Non-pigmented ciliary epithelial cell (primary cell): Measurements from ENCODE around the gene RIMS3.
A peak's percentile ranks its signal among the peaks of the same experiment; 100 is the strongest.
"Not testable (repeated sequence)": the region's sequence is repeated elsewhere in the genome, so short reads cannot be mapped to it uniquely, and the experiment has no call there.

Experiments
- DNase-seq: peaks from one replicate; pipeline ENCODE4 v3.0.0-alpha.2; 2010; ENCODE audit warnings: low read depth

RIMS3 gene

DNA sequence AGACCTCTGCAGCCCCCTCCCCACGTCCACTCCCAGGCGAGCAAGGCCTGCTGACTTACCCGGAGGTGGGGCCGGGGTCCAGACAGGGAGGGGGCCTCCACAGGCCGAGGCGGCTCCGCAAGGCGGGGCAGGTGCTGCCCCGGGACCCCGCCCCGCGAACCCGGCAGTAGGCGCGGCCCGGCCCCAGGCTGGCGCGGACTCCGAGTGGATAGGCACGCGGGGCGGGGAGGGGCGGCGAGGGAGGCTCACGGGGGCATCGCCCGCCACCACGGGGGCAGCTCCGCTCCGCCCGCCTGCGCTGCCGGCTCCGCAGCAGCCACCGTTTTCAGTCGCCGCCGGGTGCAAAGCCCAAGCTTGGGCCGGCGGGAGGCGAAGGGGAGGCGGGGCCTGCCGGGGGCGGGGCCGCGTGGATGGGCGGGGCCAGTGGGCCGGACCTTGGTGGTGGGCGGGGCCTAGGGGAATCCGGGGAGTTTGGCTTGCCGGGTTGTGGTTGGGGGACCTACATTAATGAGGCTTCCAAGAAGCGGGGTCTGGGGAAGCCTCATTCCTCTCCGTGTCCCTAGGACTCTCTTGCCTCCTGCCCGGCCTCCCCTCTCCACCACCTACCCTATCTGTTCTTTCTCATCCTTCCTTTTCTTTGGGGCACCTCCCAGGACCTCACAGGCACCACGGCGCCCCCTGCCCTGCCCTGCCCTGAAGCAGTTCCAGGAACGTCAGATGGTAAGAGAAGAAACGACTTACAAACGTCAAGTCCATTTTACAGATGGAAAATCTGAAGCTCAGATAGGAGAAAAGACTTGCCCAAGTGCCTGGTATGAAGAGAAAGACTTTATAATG, at the start of gene RIMS3:
TSS of gene RIMS3 (minus strand) at position 348 of the 837 bp plus-strand sequence. CDS start 23,757 bp downstream, outside the sequence.
- DNase-seq: no peak

DNA sequence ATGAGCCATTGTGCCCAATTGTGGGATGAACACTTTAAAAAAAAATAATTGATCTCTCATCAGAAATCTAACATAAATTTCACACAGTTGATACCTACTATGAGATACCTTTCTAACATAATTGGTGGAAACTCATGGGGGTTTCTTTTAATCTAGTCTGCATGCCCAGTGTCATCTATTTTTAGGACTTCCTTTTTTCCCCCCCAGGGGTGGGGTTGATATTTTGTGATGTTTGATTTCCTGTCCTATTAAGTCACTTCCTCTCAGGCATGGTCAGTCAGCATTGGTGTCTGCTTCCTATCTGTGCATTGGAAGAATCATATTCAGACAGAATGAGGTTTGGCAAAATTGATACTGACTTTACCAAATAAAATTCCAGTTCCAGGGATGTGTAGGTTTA, 47.5 kb upstream of the RIMS3 start:
- no peak for DNase-seq

DNA sequence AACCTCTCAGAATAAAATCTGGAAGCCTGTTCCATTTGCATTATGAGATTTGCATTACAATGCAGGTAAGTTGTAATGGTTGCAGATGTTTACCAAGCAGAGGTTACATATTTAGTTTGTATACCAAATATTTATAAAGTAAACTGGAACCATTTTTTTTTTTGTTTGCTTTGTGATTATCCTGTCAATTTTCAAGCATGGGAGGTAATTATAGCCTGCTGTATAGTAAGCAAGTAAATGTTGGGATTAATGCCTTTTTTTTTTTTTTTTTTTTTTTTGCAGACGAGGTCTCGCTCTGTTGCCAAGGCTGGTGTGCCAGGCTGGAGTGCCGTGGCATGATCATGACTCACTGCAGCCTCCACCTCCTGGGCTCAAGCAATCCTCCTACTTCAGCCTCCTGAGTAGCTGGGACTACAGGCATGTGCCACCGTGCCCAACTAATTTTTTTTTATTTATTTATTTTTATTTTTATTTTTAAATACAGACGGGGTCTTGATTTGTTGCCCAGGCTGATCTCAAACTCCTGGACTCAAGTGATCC, 47.0 kb upstream of the RIMS3 start:
- DNase-seq: no peak

DNA sequence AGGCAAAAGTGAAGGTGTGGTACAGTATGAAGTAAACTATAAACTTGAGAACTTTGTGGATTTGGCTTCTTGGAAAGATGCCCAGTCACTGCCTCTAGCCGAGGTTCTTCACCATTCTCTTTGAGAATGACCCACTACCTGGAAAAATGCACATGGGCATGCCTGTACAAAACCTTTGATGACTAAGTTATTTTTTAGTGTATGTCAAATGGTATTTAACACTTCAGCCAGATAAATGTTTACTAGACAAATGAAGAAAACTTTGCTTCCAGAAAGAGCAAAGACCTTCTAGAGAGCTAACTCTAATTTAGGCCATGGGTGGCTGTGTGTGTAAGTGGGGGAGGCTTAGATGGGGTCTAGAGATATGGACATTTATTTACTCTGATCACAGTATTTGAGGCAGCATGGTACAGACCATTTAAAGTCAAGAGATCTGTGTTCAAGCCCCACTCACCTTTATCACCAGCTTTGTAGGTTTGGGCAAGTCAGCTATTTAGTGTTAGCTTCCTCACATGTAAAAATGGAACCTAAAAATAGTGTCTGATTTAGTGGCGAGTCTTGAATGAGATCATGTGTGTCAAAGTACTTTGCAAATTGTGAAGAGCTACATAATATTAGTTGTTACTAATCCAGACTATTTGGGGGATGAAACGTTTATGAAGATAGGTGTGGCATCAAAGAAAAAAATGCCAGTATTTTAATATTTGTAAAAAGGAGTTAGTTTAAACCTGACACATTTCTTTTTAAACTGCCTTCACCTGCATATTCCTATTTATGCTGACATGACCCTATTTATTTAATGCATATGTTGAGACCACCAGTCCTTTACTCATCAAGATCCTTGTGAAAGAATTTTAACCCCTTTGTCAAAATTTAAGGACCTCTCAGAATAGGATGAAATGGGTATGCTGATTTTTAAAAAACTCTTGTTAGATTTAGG, 46.3 kb upstream of the RIMS3 start:
- DNase-seq: peak; percentile 49

DNA sequence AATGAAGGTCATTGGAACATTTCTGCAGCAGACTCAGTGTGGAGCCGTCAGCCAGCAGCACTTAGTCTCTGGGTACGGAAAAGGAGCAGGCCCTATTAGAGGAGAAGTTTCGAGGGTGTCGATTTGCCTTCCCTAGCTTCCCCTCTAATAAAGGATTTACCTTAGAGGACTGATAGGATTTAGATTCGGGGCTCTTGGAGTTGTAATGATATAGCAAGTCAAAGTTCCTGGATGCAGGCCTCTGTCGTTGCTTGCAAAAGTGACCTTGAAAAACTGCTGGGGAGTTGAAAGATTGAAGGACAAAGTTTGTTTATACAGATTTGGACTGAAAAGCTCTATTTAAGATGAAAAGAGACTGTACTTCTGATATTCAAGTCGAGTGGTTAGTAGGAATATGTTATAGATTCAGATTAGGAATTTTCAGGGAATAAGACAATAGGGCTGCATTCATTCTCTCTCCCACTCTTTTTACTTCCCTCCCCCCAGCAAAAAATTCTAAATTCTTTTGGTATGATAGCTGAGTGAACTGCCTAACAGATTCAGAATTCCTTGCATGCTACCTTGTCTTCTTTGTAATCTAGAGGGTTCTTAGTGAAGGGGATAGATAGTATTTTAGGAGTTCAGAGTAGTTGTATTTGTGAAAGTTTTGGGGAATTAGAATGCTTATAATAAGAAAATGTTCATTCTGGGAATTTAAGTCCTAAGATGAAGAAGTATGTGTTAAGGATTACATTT, 45.3 kb upstream of the RIMS3 start:
- no peak for DNase-seq

DNA sequence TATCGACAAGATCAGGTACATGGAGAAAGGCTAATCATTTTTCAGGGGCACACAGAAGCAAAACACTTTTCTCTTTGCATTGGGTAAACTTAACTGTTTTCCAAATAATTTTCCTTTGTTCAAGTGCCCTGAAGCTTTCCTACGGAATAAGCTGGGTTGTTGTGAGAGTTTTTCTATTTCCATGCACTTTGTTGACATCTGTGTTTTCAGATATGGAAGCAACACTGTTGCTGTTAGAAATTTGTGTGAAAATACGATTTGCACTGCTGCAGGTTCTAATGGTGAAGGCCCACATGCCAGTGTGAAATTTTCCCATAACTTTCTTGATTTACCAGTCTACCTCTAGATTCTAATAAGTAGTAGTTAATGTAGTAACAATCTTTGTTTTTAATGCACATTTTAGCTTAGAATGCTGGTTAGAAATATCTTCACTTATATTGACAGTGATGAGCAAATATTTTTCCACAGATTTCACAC, 44.4 kb upstream of the RIMS3 start:
- DNase-seq: no peak

DNA sequence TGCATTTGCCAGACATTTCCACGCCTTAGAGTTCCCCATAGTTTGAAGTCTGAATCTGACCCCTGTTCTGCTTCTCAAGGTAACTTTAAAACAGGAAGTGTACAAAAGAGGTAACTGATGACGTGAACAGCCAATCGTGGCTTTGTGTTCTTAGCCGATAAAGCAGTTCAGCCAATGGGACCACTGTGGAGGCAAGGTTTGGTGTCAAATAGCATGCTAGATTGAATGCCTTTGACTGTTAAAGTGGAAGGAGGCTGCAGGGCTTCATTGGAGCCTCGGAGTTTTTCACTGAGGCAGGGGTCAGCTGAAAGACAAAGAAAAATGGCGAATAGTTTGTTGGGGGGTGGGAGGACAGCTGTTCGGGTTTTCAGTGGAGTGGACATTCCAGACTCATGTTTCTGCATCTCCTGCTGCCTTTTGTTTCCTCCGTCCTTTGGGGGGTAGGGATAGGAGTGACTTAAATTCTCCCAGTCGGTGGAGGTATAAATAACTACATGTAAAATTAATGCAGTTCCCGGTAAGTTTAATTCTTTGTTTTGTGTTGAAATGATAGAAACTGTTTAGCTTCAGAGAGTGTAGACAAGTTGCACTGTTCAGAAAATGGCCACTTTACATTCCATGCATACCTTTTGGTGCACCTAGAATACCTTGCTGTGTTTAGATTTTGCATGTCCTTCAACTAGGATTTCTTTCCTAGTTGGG, 43.8 kb upstream of the RIMS3 start:
- DNase-seq: peak; percentile 83

DNA sequence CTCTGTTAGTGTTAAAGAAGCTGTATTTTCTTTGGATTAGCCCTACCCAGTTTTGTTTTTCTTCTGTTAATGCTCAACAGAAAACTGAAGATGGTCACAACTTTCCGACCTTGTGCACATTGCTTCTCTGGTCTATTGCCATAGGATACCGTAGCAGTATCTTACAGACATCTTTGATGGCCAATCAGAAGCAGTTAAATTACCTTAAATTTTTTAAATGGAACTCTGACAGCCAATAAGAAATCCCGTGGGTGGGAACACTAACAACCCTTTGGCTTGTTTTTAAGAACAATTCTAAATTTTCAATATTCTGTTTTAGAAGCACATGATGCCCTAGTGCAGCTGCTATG, 43.2 kb upstream of the RIMS3 start:
- peak; percentile 62 for DNase-seq

DNA sequence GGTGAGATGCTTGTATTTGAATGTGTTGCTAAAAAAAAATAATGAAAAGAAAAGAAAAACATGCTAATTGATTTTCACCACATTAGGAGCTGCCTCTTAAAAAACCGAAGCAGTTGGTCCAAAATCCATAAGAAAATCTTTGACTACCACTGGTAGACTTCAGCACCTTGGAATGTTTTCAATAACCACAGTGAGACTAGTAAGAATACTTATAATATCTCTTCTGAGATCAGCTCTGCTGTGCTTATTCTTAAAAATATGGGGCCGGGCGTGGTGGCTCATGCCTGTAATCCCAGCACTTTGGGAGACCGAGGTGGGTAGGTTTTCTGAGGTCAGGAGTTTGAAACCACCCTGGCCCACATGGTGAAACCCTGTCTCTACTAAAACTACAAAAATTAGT, 41.1 kb upstream of the RIMS3 start:
- no peak for DNase-seq

DNA sequence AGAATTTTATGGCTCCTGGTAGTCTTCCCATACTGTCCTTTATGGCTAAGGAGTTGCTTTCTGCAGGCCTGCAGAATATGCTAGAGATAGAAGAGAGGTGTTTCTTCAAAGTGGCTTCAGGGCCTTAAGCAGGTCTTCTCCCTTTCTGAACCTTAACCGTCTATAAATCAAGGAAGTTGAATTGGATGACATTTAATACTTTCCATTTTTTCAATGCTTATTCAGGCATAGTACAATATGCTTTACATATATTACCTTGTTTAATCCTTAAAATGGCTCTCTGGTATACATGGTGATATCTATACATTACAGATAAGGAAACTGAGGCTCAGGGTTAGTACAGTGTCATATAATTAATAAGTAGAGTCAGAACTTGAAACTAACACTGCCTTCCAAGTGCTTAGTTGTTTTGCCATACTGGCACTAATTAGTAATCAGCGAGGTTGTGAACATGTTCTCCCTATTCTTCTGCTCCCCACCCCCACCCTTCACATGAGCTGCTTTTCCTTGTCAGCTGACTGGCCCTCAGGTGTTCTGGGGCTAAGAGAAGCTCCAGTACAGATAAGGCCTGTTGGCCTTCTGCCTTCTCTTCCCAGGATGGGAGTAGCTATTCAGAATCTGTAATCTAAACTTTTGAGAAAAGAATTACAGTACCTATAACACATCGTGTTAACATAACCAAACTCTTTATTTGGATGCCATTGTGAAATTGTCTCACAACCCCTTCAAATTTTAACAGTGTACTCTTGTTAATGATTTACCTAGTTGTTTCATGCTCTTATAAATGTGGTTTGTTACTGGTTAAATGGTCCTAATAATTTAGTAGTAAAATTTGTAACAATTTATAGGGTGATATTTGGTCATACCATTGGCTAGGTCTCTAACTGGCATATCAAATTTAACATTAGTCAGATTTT, 39.6 kb upstream of the RIMS3 start:
- no peak for DNase-seq

DNA sequence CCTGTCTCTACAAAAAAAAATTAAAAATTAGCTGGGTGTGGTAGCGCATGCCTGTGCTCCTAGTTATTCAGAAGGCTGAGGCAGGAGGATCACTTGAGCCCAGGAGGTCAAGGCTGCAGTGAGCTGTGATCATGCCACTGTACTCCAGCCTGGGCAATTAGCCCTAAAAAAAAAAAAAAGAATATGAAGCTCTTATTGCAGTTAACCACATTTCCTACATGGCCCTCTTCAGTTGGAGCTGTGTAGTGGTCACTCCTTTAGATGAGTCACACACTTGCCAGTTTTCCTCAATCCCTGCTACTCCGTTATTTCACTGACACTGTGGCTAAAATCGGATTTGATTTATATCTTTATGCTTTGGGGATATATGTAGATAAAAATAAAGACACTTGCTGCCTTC, 37.8 kb upstream of the RIMS3 start:
- peak; percentile 63 for DNase-seq

DNA sequence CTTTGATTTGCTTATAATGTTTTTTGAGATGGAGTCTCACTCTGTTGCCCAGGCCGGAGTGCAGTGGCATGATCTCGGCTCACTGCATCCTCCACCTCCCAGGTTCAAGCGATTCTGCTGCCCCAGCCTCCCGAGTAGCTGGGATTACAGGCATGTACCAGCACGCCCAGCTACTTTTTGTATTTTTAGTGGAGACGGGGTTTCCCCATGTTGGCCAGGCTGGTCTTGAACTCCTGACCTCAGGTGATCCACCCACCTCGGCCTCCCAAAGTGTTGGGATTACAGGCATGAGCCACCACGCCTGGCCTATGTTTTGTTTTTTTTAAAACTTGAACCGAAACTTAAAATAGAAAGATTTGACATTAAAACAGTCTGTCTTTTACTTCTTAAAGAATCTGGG, 37.3 kb upstream of the RIMS3 start:
- DNase-seq: not testable (repeated sequence)

DNA sequence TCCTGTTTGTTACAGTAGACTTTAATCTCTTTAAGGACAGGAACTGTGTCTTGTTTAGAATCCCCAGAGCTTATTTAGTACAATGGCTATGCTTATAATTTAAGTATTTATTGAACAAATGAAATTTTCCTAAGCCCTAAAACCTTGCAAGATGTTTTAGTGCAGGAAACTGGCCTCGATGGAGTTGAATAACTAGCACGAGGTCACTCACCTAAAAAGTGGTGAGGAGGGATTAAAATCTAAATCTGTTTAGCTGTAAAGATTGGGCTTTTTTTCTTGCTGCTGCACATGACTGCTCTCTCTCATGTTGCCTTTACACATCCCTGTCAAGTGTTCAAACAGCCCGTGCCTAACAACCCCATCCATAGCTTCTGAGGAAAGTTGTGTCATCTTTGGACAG, 36.2 kb upstream of the RIMS3 start:
- no peak for DNase-seq

DNA sequence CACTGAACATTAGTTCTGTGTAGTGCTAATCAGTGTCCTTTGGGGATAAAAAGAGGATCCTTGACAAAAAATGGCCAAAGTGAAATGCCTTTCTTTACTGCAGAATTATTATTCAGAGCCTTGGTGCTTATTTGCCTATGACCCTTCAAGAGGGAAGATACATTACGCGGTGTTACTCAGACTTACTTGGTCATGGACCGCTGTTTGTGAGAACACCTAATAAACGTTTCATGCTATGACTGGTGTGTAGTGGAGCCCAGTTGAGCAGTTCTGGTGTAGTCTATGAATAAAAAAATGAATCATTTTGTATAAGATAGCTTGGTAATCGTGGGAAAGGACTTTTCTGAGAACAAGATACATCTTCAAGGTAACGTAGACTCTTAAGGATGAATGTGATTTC, 34.3 kb upstream of the RIMS3 start:
- DNase-seq: no peak

DNA sequence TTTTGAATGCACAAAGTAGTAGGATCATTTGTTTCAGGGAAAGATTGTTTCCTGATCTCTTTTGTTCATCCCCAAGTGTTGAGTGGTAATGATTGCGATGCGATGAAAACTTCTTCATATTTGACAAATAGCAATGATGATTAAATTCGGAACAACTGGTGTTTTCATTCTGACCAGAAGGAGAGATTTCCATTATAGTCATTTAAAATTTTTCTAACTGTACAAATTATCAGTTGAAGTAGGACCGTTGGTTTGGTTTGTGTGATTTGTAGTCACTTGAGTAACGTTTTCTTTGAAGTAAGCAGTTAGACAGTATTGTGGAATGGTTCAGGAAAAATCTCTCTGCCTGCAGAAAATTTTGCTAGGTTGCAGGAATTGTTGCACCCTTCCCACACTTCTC, 32.0 kb upstream of the RIMS3 start:
- DNase-seq: no peak

DNA sequence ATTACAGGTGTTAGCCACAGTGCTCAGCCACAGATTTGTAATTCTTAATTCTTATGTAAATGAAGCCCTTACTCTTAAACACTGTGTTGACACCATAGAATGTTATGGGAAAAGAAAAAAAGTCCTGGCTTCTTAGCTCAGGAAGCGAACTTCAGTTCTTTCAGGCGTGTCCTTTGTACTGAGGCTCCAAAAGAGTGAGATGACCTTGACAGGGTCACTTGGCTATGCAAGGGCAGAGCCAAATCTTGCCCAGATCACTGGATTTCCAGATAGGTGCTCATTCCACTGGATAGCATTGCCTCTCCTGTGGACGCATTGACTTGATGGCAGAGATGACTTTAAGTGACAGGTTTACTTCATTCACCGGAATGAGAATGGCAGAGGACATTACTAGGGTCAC, 30.8 kb upstream of the RIMS3 start:
- DNase-seq: no peak

DNA sequence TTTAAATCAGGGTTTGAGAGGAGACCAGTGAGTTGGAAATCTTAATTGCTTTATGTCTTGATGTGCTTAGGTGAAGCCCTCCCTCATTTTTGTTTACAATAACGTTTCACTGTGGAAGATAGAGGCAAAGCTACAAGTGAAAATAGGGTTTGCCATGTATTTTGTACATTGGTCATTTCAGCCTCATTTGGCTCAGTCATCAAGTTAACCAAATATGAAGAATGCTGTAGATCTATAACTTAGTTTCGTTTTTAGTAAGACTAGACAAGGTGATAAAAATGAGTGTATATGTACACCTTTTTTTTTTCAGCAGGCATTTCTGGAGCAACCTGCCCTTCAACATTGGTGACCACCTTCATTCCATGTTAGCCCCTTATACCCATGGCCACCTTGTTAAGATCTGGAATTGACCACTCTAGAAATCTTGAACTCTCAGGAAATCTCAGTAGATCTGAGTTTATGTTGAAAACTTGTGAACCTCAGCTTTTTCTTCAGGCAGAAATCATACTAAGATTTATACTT, 28.9 kb upstream of the RIMS3 start:
- no peak for DNase-seq

DNA sequence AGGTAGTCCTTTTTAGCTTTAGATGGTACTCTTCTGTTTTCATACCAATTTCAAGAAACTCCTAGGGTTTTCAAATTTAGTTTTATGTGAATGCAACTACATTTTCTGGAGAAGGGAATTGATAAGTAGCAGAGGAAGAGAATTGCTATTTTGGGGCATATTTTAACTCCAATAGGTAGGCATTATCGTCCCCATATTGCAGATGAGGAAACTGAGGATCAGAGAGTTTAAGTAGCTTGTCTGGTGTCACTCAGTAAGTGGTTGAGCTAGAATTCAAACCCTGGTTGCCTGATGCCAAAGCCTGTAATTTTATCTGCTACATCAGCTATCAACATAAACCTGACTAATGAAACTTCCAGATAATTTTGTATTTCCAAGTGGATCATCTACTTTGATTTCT, 27.9 kb upstream of the RIMS3 start:
- DNase-seq: no peak

DNA sequence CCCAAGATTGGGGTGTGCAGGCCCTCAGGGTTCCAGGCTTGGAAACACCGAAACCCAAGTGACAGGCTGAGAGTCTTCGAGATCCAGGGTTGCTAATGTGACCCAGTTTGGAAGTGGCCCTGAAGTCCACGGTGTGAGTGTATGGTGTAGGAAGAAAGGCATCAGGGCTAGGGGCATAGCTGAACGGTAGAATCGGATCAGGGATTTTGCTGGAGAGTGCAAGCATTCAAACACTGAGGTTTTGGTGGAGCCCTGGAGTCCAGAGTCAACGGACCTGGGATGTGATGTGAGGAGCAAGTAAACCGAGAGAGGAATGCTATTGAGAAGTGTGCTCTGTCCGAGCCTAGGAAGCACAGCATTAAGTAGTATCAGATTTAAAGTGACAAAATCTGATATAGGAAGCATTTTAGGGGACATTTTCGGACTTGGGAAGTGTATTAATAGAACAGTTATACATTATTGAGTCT, 27.0 kb upstream of the RIMS3 start:
- DNase-seq: no peak
